BJ (cell line): ENCODE results near the gene SYCP2L. TPM values are rescaled to one million over a fixed set of nuclear protein-coding genes. Genes with fewer than 3 reads are reported as not detected.

Experiments
- CTCF ChIA-PET: fragments of 350-600 bp; formaldehyde crosslinking; extraction: SDS; loops from one replicate; lab custom pipeline; 2021; ENCODE audit warnings: antibody characterized with exemption, inconsistent platforms; lab: Yijun Ruan, JAX
- POLR2A ChIA-PET: fragments of 300-600 bp; sonication (Branson Sonifier 250); formaldehyde crosslinking; extraction: SDS; loops from one replicate; lab custom pipeline; 2021; ENCODE audit warnings: antibody characterized with exemption; lab: Charles Lee
- DNase-seq: peaks from one replicate; pipeline ENCODE4 v3.0.0-alpha.2; 2011; ENCODE audit warnings: low read depth
- H3K27me3 ChIP-seq: 2 replicates; pipeline ENCODE4 v1.6.0; 2011; ENCODE audit warnings: low read length; ENCODE audit not compliant: control insufficient read depth, insufficient read depth
- H3K36me3 ChIP-seq: 2 replicates; pipeline ENCODE4 v1.5.1; 2011; ENCODE audit warnings: low read length; ENCODE audit not compliant: control insufficient read depth, insufficient read depth
- H3K4me3 ChIP-seq: 2 replicates; pipeline ENCODE4 v1.5.1; 2011; ENCODE audit warnings: low read depth, mild to moderate bottlenecking, control low read depth, low read length
- CTCF ChIP-seq: IDR thresholded peaks from 2 replicates; pipeline ENCODE4 v1.5.1; 2011; ENCODE audit warnings: low read depth, mild to moderate bottlenecking, control low read depth, inconsistent platforms, low read length, moderate library complexity; ENCODE audit not compliant: insufficient read depth
- polyA plus RNA-seq: library from polyadenylated mRNA; depleted of rRNA; stranded (reverse); fragments of >200 nt; gene quantifications from 2 replicates; pipeline ENCODE4 v1.2.3, GENCODE V29; 2011

Gene SYCP2L
- polyA plus RNA-seq, 1 experiment, result 0.04 TPM

- TF ChIP-seq CTCF, result no peak
- Histone ChIP-seq H3K27me3 (peaks cover 3% of the 10 kb centered on the region; the same call in 1 of the 2 replicates), H3K4me3 (no peak overlapping the region), H3K36me3 (no peaks in the 10 kb centered on the region)
- POLR2A ChIA-PET, result no interaction called here
- CTCF ChIA-PET, result no interaction called here
- no peak for DNase-seq
Observed at GRCh38 chr6:11015102-11015501, 128.2 kb downstream of the SYCP2L start.

- Histone ChIP-seq H3K27me3 (peaks cover 3% of the 10 kb centered on the region; the same call in 1 of the 2 replicates), H3K36me3 (no peaks in the 10 kb centered on the region), H3K4me3 (no peak overlapping the region)
- no peak for DNase-seq
- TF ChIP-seq CTCF, result no peak
- POLR2A ChIA-PET, result interaction anchor here (0.6 kb wide), 1 partner anchor 40 kb away, joined by 3 read pairs; no protein-coding TSS in a partner anchor
- CTCF ChIA-PET, result interaction anchor here (1.5 to 1.8 kb wide), 2 partner anchors 10 to 52 kb away, joined by 3 read pairs; no protein-coding TSS in a partner anchor
Observed at GRCh38 chr6:11016452-11016851, 129.6 kb downstream of the SYCP2L start.

- CTCF ChIA-PET, result interaction anchor here (1.5 to 1.8 kb wide), 2 partner anchors 10 to 52 kb away, joined by 3 read pairs; no protein-coding TSS in a partner anchor
- POLR2A ChIA-PET, result no interaction called here
- no peak for DNase-seq
- no peak for TF ChIP-seq CTCF
- Histone ChIP-seq H3K4me3 (no peak overlapping the region), H3K36me3 (no peaks in the 10 kb centered on the region), H3K27me3 (peaks cover 3% of the 10 kb centered on the region; the same call in 1 of the 2 replicates)
Observed at GRCh38 chr6:11017090-11017489, 130.2 kb downstream of the SYCP2L start.

- ChIA-PET CTCF (no interaction called here), POLR2A (no interaction called here)
- Histone ChIP-seq H3K36me3 (no peaks in the 10 kb centered on the region), H3K4me3 (no peak overlapping the region), H3K27me3 (peaks cover 3% of the 10 kb centered on the region; the same call in 1 of the 2 replicates)
- TF ChIP-seq CTCF, result no peak
- DNase-seq, result no peak
Observed at GRCh38 chr6:11018225-11018624, 131.4 kb downstream of the SYCP2L start.

- Histone ChIP-seq H3K4me3 (no peak overlapping the region), H3K36me3 (no peaks in the 10 kb centered on the region), H3K27me3 (no peaks in the 10 kb centered on the region)
- ChIA-PET CTCF (interaction anchor here (1.6 kb wide), 1 partner anchor 9 kb away, joined by 4 read pairs; no protein-coding TSS in a partner anchor), POLR2A (interaction anchor here (0.6 kb wide), 1 partner anchor 48 kb away, joined by 3 read pairs; no protein-coding TSS in a partner anchor)
- TF ChIP-seq CTCF, result no peak
- DNase-seq, result no peak
Observed at GRCh38 chr6:11021003-11021402, 134.2 kb downstream of the SYCP2L start.
